Keratinocyte (primary cell): ENCODE data around the gene TEX12. TPM values are rescaled to one million over a fixed set of nuclear protein-coding genes. Genes with fewer than 3 reads are reported as not detected.

Experiments
- DNase-seq: peaks from one replicate; pipeline ENCODE4 v3.0.0-alpha.2; 2011; ENCODE audit warnings: low read depth, missing footprints, low spot score
- FAIRE-seq: peaks from 2 replicates; lab custom pipeline; 2011; peaks lifted over from hg19 to GRCh38; lab: Jason Lieb, UNC
- H2AFZ ChIP-seq: 2 replicates; pipeline ENCODE4 v1.6.0; 2012; ENCODE audit warnings: low read length, control low read depth, inconsistent platforms; ENCODE audit not compliant: control insufficient read depth
- H3K27ac ChIP-seq: 2 replicates; pipeline ENCODE4 v1.5.1; 2011; ENCODE audit warnings: low read length; ENCODE audit not compliant: control insufficient read depth, insufficient read depth
- H3K27me3 ChIP-seq: 3 replicates; pipeline ENCODE4 v1.6.0; 2011; ENCODE audit warnings: low read length; ENCODE audit not compliant: control insufficient read depth, insufficient read depth; ENCODE audit errors: extremely low read depth
- H3K36me3 ChIP-seq, 2 experiments: 2 replicates in 1 of 2; 3 replicates in 1 of 2; pipeline ENCODE4 v1.5.1; 2011; ENCODE audit warnings: low read length in 2 of 2, mild to moderate bottlenecking in 1 of 2; ENCODE audit not compliant: control insufficient read depth in 2 of 2, insufficient read depth in 2 of 2; ENCODE audit errors: extremely low read depth in 1 of 2
- H3K4me1 ChIP-seq: 3 replicates; pipeline ENCODE4 v1.5.1; 2011; ENCODE audit warnings: low read length; ENCODE audit not compliant: control insufficient read depth, insufficient read depth; ENCODE audit errors: extremely low read depth
- H3K4me2 ChIP-seq: 3 replicates; pipeline ENCODE4 v1.6.0; 2011; ENCODE audit warnings: low read depth, low read length; ENCODE audit not compliant: control insufficient read depth, insufficient read depth; ENCODE audit errors: extremely low read depth
- H3K4me3 ChIP-seq, 3 experiments: fragments of 200-600 bp in 1 of 3; sonication (generic) in 1 of 3; 2 replicates in 2 of 3; 3 replicates in 1 of 3; pipeline ENCODE4 v1.5.1; 2011 to 2016; ENCODE audit warnings: low read length in 3 of 3, mild to moderate bottlenecking in 3 of 3, control low read depth in 2 of 3, inconsistent platforms in 1 of 3, low read depth in 1 of 3, mixed read lengths in 1 of 3, mixed run types in 1 of 3, moderate library complexity in 1 of 3; ENCODE audit not compliant: control insufficient read depth in 2 of 3, insufficient read depth in 2 of 3; ENCODE audit errors: extremely low read depth in 1 of 3
- H3K79me2 ChIP-seq: 2 replicates; pipeline ENCODE4 v1.6.0; 2012; ENCODE audit warnings: low read length; ENCODE audit not compliant: control insufficient read depth, insufficient read depth
- H3K9ac ChIP-seq: 3 replicates; pipeline ENCODE4 v1.6.0; 2011; ENCODE audit warnings: low read length; ENCODE audit not compliant: control insufficient read depth, insufficient read depth; ENCODE audit errors: extremely low read depth
- H3K9me1 ChIP-seq: 3 replicates; pipeline ENCODE4 v1.6.0; 2011; ENCODE audit warnings: low read length; ENCODE audit not compliant: control insufficient read depth, insufficient read depth; ENCODE audit errors: extremely low read depth
- H3K9me3 ChIP-seq: 2 replicates; pipeline ENCODE4 v1.5.1; 2012; ENCODE audit warnings: low read depth, low read length; ENCODE audit not compliant: control insufficient read depth
- H4K20me1 ChIP-seq: 3 replicates; pipeline ENCODE4 v1.6.0; 2011; ENCODE audit warnings: low read length; ENCODE audit not compliant: control insufficient read depth, insufficient read depth; ENCODE audit errors: extremely low read depth
- EZH2 ChIP-seq: IDR thresholded peaks from one replicate; pipeline ENCODE4 v1.6.1; 2012; ENCODE audit warnings: inconsistent platforms, mild to moderate bottlenecking, low read length, moderate library complexity
- dilution Hi-C: fragments of 300-500 bp; cut with MboI; formaldehyde crosslinking; loops from one replicate; pipeline ENCODE4 v1.7.0; 2020; ENCODE audit warnings: low sequenced_read_pairs; ENCODE audit not compliant: extremely low pct_ligation_motif_present
- polyA plus RNA-seq, 5 experiments: library from polyadenylated mRNA; depleted of rRNA in 3 of 5; stranded (reverse) in 3 of 5; stranded (forward) in 1 of 5; unstranded in 1 of 5; fragments of >200 nt; gene quantifications; 1 replicate in 1 of 5; 2 replicates in 3 of 5; 3 replicates in 1 of 5; pipeline versions ENCODE4 v1.2.1 to v1.2.3, GENCODE V29; 2011 to 2012; ENCODE audit warnings: missing spikeins in 2 of 5, low read depth in 1 of 5, low replicate concordance in 1 of 5
- TF ChIP-seq, protein P1 (sequence below), 3 experiments: IDR thresholded peaks in 1 of 3; conservative IDR thresholded peaks in 1 of 3; optimal IDR thresholded peaks in 1 of 3; 2 replicates in 2 of 3; 3 replicates in 1 of 3; pipeline versions ENCODE3 to v1.5.1; 2011; ENCODE audit warnings: low read length in 3 of 3, mild to moderate bottlenecking in 3 of 3, moderate library complexity in 2 of 3, control low read depth in 1 of 3, inconsistent platforms in 1 of 3; ENCODE audit not compliant: insufficient read depth in 2 of 3; ENCODE audit errors: extremely low read depth in 1 of 3

The TEX12 gene
- polyA plus RNA-seq, 1 donor (not counting 4 experiments of a cell fraction or from before 2014, with no cell fraction given), result not detected

DNA sequence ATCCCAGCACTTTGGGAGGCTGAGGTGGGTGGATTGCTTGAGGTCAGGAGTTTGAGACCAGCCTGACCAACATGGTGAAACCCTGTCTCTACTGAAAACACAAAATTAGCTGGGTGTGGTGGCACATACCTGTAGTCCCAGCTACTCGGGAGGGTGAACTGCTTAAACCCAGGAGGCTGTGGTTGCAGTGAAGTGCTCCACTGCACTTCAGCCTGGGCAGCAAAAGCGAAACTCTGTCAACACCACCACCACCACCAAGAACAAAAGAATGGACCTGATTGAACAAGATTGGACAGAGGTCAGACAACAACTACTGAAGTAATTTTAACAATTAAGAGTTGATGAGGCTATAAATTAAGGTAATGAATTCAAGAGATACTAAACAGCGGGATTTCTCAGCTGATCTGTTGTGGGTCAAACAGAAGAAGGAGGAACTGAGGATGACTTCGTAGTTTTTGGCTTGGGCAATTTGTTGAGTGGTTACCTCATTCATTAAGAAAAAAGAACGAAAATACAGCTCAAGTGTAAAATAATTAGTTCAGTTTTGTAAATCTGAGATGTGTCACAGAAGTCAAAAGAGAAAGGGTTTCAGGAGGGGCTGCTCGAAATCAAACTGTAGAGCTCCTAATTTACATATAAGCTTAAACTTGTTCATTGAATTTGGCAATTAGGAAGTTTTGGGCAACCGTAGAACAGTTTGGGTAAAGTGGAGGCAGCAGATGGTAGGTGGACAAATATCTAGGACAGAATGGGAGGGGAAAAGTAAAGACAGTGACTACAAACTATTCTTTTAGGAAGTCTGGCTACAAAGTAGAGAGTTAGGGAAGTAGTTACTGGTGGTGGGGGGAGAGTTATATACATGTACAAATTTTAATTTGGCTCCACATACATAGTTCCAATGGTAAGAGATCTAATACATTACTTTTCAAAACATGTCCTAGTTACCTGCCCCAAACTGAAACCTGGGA is 7.8 kb upstream of the TEX12 start:
- dilution Hi-C loops, result no loop called here
- H3K4me3 ChIP-seq, result peak overlapping the region; percentile 28 to 92 (median 64)
- H3K27me3 ChIP-seq, result no peaks in the 10 kb centered on the region
- peaks cover 6 to 13% of the 10 kb centered on the region in 2 experiments for H3K36me3 ChIP-seq
- DNase-seq (no peak), FAIRE-seq (peak; percentile 17)
- H3K4me2 ChIP-seq, result peak overlapping the region; percentile 94
- H3K9ac ChIP-seq, result peak overlapping the region; percentile 30
- H3K9me3 ChIP-seq, result no peaks in the 10 kb centered on the region
- H3K27ac ChIP-seq, result peak overlapping the region; percentile 96
- H2AFZ ChIP-seq, result no peak overlapping the region
- peaks cover 2% of the 10 kb centered on the region for H3K9me1 ChIP-seq
- H3K79me2 ChIP-seq, result peaks cover 67% of the 10 kb centered on the region
- H4K20me1 ChIP-seq, result no peaks in the 10 kb centered on the region
- TF ChIP-seq, protein P1, sequence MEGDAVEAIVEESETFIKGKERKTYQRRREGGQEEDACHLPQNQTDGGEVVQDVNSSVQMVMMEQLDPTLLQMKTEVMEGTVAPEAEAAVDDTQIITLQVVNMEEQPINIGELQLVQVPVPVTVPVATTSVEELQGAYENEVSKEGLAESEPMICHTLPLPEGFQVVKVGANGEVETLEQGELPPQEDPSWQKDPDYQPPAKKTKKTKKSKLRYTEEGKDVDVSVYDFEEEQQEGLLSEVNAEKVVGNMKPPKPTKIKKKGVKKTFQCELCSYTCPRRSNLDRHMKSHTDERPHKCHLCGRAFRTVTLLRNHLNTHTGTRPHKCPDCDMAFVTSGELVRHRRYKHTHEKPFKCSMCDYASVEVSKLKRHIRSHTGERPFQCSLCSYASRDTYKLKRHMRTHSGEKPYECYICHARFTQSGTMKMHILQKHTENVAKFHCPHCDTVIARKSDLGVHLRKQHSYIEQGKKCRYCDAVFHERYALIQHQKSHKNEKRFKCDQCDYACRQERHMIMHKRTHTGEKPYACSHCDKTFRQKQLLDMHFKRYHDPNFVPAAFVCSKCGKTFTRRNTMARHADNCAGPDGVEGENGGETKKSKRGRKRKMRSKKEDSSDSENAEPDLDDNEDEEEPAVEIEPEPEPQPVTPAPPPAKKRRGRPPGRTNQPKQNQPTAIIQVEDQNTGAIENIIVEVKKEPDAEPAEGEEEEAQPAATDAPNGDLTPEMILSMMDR (optimal IDR thresholded peaks at IDR 0.05 in 1 of 3, IDR thresholded peaks at IDR 0.05 in 1 of 3, conservative IDR thresholded peaks at IDR 0.05 in 1 of 3; ENCODE audit: extremely low read depth in 1 of 3, insufficient read depth in 2 of 3, low read length in 3 of 3), result no peak
- no peak for TF ChIP-seq EZH2
- peaks cover 60% of the 10 kb centered on the region for H3K4me1 ChIP-seq

DNA sequence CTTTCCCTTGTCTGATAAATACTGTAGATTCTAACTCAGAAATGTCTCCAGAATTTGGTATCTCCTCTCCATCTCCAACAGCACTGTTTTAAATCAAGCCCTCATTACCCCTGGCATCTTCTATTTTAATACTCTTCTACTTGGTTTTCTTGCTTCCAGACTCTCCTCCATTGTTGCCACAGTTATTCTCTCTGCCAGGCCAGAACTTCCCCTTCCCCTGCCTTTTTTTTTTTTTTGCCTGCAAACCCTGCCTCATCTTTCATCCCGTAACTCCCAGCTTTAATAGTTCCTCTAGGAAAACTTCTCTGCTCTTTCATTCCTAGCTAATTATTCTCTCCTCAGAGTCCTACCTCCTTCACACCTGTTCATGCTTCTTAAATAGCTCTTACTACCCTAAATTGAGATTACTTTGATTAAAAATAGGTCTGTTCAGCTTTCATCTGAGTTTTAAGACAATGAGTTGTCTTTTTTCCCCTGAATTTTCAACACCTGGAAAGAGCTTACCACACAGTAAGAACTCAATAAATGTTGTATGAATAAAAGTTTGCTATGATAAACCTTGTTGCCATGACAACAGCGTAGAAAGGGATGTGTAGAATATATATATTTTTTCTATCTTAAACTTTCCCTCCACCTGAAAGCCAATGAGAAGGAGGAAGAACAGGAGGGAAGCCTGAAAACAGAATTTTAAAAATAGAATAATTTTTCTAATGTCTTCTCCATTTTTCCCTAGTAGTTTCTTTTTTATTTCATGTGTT is 6.9 kb upstream of the TEX12 start:
- Histone ChIP-seq H3K27me3 (no peaks in the 10 kb centered on the region), H3K4me3 (peak overlapping the region; percentile 28 to 92 (median 64)), H3K27ac (peak overlapping the region; percentile 96), H3K36me3 (peaks cover 1 to 6% of the 10 kb centered on the region in 2 experiments), H3K79me2 (peaks cover 59% of the 10 kb centered on the region), H3K9ac (peak overlapping the region; percentile 93), H3K4me2 (peak overlapping the region; percentile 94), H2AFZ (no peak overlapping the region), H3K9me3 (no peaks in the 10 kb centered on the region), H4K20me1 (no peaks in the 10 kb centered on the region), H3K4me1 (peaks cover 62% of the 10 kb centered on the region), H3K9me1 (peaks cover under 1% of the 10 kb centered on the region)
- FAIRE-seq, result no peak
- TF ChIP-seq, protein P1 (optimal IDR thresholded peaks at IDR 0.05 in 1 of 3, IDR thresholded peaks at IDR 0.05 in 1 of 3, conservative IDR thresholded peaks at IDR 0.05 in 1 of 3; ENCODE audit: extremely low read depth in 1 of 3, insufficient read depth in 2 of 3, low read length in 3 of 3), result no peak
- TF ChIP-seq EZH2, result no peak
- DNase-seq, result no peak
- dilution Hi-C loops, result no loop called here
